Right lobe of liver (tissue), 6 donors: ENCODE results near the gene IGF2BP2. TPM values are rescaled to one million over a fixed set of nuclear protein-coding genes. Genes with fewer than 3 reads are reported as not detected.
"Not testable (repeated sequence)": the region's sequence is repeated elsewhere in the genome, so short reads cannot be mapped to it uniquely, and the experiment has no call there.

ENCODE experiments used
- ATAC-seq, 4 donors: fragments of 200-7000 bp; cut with Tn5 transposase; one replicate each; pipeline ENCODE4 v1.9.1; 2020; ENCODE audit warnings: mild to moderate bottlenecking in 4 of 4, moderate library complexity in 4 of 4
- DNase-seq, 3 donors: peaks; one replicate each; pipeline ENCODE4 v3.0.0-alpha.2; 2020
- H3K27ac ChIP-seq, 3 donors: fragments of 200-600 bp; one replicate each; pipeline ENCODE4 v1.8.0; 2022
- H3K27me3 ChIP-seq, 2 donors: fragments of 200-600 bp; one replicate each; pipeline ENCODE4 v1.8.0; 2022
- H3K36me3 ChIP-seq, 4 donors: fragments of 200-600 bp; sonication (generic) in 1 of 4; one replicate each; pipeline versions ENCODE4 v1.5.1 to v1.8.0; 2017 to 2022; ENCODE audit warnings: control low read depth in 1 of 4
- H3K4me1 ChIP-seq, 4 donors: fragments of 200-600 bp; sonication (generic) in 1 of 4; one replicate each; pipeline versions ENCODE4 v1.5.1 to v1.8.0; 2017 to 2022; ENCODE audit warnings: control low read depth in 1 of 4
- H3K4me3 ChIP-seq, 3 donors: fragments of 200-600 bp; one replicate each; pipeline ENCODE4 v1.8.0; 2022
- H3K9me3 ChIP-seq, 4 donors: fragments of 200-600 bp; sonication (generic) in 1 of 4; one replicate each; pipeline versions ENCODE4 v1.5.1 to v1.8.0; 2017 to 2022; ENCODE audit warnings: control low read depth in 1 of 4
- CTCF ChIP-seq, 4 donors: fragments of 200-600 bp in 3 of 4; fragments of 450-650 bp in 1 of 4; IDR thresholded peaks; one replicate each; pipeline versions ENCODE4 v1.5.1 to v1.8.0; 2016 to 2022; ENCODE audit warnings: antibody characterized with exemption in 4 of 4, mild to moderate bottlenecking in 2 of 4
- POLR2A ChIP-seq: fragments of 450-650 bp; IDR thresholded peaks from one replicate; pipeline ENCODE4 v1.6.1; 2017; ENCODE audit warnings: antibody characterized with exemption, mild to moderate bottlenecking
- WGBS: methylation state at CpG from one replicate; pipeline ENCODE4 v1.1.6; 2018; ENCODE audit warnings: low coverage, low lambda C conversion rate; ENCODE audit not compliant: insufficient coverage; ENCODE audit errors: missing lambda C conversion rate; 5-methylcytosine and 5-hydroxymethylcytosine counted together
- intact Hi-C, 2 donors: fragments of 100-400 bp; cut with DNase I; formaldehyde crosslinking; loops; one replicate each; pipeline versions ENCODE4 v1.11.2 to v1.14.1; 2022
- total RNA-seq, 6 experiments: library from RNA; depleted of rRNA in 2 of 6; stranded (reverse); fragments of >200 nt in 2 of 6; fragmentation: NEBNext Ultra II Directional in 3 of 6; extraction: Animal tissue kit (Norgen Biotek cat#: 25700) in 3 of 6; gene quantifications; one replicate each; pipeline versions ENCODE4 v1.1.0 to v1.2.4, GENCODE V29; 2016 to 2023
- donor health status: DM: no; HTN: yes; CAD: no.
- donor health status: DM: no; HTN: no; CAD: no.
- donor health status: DM: no; HTN: no; CAD: no.
- donor health status: DM: no; HTN: yes; CAD: no.
- donor health status: DM: no; HTN: yes; CAD: no.

The IGF2BP2 gene
- total RNA-seq, 6 experiments from 2014 or later, result 0.99 to 3.0 (median 1.8) TPM

DNA sequence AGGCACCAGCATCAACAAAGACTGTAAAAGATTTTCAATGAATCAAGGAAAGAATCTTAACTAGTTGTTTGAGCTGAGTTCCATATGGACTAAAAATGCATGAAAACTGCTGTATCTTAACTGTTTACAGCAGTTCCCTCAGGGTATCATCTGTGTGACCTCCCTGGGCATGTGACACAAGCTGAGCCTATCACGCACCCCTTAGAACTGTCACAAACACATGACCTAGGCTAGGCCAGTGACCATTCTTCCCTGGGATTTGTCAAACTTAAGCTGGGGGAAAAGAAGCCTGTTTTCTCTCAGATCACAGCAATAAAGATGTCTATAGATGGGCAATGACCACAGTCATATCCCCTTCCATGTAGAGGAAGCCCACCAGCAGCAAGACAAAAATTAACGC lies 35.7 kb downstream of the IGF2BP2 start:
- no peaks in the 10 kb centered on the region for H3K9me3 ChIP-seq
- intact Hi-C loops, result no loop called here
- no peak for TF ChIP-seq POLR2A
- TF ChIP-seq CTCF (IDR thresholded peaks at IDR 0.05), result no peak
- no peaks in the 10 kb centered on the region for H3K27me3 ChIP-seq
- DNase-seq (no peak), ATAC-seq (no peak)
- H3K4me1 ChIP-seq, result no peaks in the 10 kb centered on the region
- H3K36me3 ChIP-seq, result no peaks in the 10 kb centered on the region
- no peak overlapping the region for H3K27ac ChIP-seq
- H3K4me3 ChIP-seq, result no peak overlapping the region
- WGBS, result 67% methylated on average over 1 of the region's 2 CpGs

GRCh38 chr3:185788292-185788691 lies 36.5 kb downstream of the IGF2BP2 start:
- no peaks in the 10 kb centered on the region for H3K9me3 ChIP-seq
- intact Hi-C loops, result no loop called here

GRCh38 chr3:185786956-185787877 lies 37.6 kb downstream of the IGF2BP2 start:
- 81% methylated on average over 19 of the region's 20 CpGs for WGBS
- no peak for ATAC-seq
- intact Hi-C loops, result no loop called here
- no peak for DNase-seq
- Histone ChIP-seq H3K27me3 (no peaks in the 10 kb centered on the region), H3K9me3 (no peaks in the 10 kb centered on the region), H3K27ac (no peak overlapping the region), H3K4me3 (no peak overlapping the region), H3K4me1 (no peaks in the 10 kb centered on the region), H3K36me3 (no peaks in the 10 kb centered on the region)
- no peak for TF ChIP-seq CTCF (IDR thresholded peaks at IDR 0.05)
- no peak for TF ChIP-seq POLR2A

More at GRCh38 chr3:185788292-185788691, 36.5 kb downstream of the IGF2BP2 start:
- DNase-seq (no peak), ATAC-seq (no peak)
- Histone ChIP-seq H3K4me1 (no peaks in the 10 kb centered on the region), H3K4me3 (no peak overlapping the region), H3K36me3 (no peaks in the 10 kb centered on the region), H3K27ac (no peak overlapping the region), H3K27me3 (no peaks in the 10 kb centered on the region)
- 94% methylated on average over 2 of the region's 2 CpGs for WGBS
- TF ChIP-seq POLR2A (no peak), CTCF (IDR thresholded peaks at IDR 0.05) (no peak)

DNA sequence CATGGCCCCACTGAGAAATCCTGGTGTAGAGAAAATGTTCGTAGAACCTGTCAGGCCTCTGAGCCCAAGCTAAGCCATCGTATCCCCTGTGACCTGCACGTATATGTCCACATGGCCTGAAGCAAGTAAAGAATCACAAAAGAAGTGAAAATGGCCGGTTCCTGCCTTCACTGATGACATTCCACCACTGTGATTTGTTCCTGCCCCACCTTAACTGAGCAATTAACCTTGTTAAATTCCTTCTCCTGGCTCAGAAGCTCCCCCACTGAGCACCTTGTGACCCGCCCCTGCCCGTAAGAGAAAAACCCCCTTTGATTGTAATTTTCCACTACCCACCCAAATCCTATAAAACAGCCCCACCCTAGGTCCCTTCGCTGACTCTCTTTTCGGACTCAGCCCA lies 38.6 kb downstream of the IGF2BP2 start:
- 90% methylated on average over 8 of the region's 8 CpGs for WGBS
- H3K4me1 ChIP-seq, H3K9me3 ChIP-seq, intact Hi-C loops, H3K4me3 ChIP-seq, H3K27ac ChIP-seq, DNase-seq, H3K27me3 ChIP-seq, ATAC-seq, H3K36me3 ChIP-seq: not testable (repeated sequence)

- no peak for ATAC-seq
- Histone ChIP-seq H3K27me3 (no peaks in the 10 kb centered on the region), H3K27ac (no peak overlapping the region), H3K36me3 (no peaks in the 10 kb centered on the region), H3K4me3 (no peak overlapping the region), H3K9me3 (no peaks in the 10 kb centered on the region), H3K4me1 (no peaks in the 10 kb centered on the region)
- 89% methylated on average over 4 of the region's 5 CpGs for WGBS
- no peak for DNase-seq
- TF ChIP-seq POLR2A (no peak), CTCF (IDR thresholded peaks at IDR 0.05) (no peak)
- intact Hi-C loops, result no loop called here
Measured at GRCh38 chr3:185784317-185784716, 40.5 kb downstream of the IGF2BP2 start.
